CD14-positive monocyte (primary cell): Measurements from ENCODE around the gene CD226. TPM values are rescaled to one million over a fixed set of nuclear protein-coding genes. Genes with fewer than 3 reads are reported as not detected.
A peak's percentile ranks its signal among the peaks of the same experiment; 100 is the strongest.

Experiments used
- DNase-seq, 3 donors: peaks; one replicate each; pipeline ENCODE4 v3.0.0-alpha.2; 2011 to 2022
- H2AFZ ChIP-seq: 2 replicates; pipeline ENCODE4 v1.6.0; 2012; ENCODE audit warnings: mild to moderate bottlenecking, low read depth, low read length, inconsistent platforms; ENCODE audit not compliant: insufficient read depth, poor library complexity, severe bottlenecking
- H3K27ac ChIP-seq, 2 donors: 1 replicate in 1 of 2; 2 replicates in 1 of 2; pipeline ENCODE4 v1.5.1; 2012 to 2013; ENCODE audit warnings: low read length in 2 of 2, control low read depth in 1 of 2, inconsistent platforms in 1 of 2, low read depth in 1 of 2, mild to moderate bottlenecking in 1 of 2
- H3K27me3 ChIP-seq, 2 donors: one replicate each; pipeline versions ENCODE4 v1.6.0 to v1.6.1; 2011 to 2013; ENCODE audit warnings: low read length in 2 of 2; ENCODE audit not compliant: control insufficient read depth in 2 of 2, insufficient read depth in 2 of 2
- H3K36me3 ChIP-seq, 2 donors: replicated peaks in 1 of 2; 1 replicate in 1 of 2; 2 replicates in 1 of 2; pipeline versions ENCODE4 v1.5.1 to v1.6.1; 2012 to 2013; ENCODE audit warnings: low read length in 2 of 2, control low read depth in 1 of 2, inconsistent platforms in 1 of 2, mild to moderate bottlenecking in 1 of 2; ENCODE audit not compliant: insufficient read depth in 2 of 2, control insufficient read depth in 1 of 2
- H3K4me1 ChIP-seq, 2 donors: 1 replicate in 1 of 2; 2 replicates in 1 of 2; pipeline versions ENCODE4 v1.5.1 to v1.6.1; 2012 to 2013; ENCODE audit warnings: low read length in 2 of 2, control low read depth in 1 of 2, inconsistent platforms in 1 of 2, mild to moderate bottlenecking in 1 of 2, moderate library complexity in 1 of 2; ENCODE audit not compliant: insufficient read depth in 2 of 2, control insufficient read depth in 1 of 2
- H3K4me2 ChIP-seq: replicated peaks from 2 replicates; pipeline ENCODE3; 2012; ENCODE audit warnings: low read length, moderate library complexity, mild to moderate bottlenecking; ENCODE audit not compliant: poor library complexity, severe bottlenecking; ENCODE audit errors: extremely low read depth
- H3K4me3 ChIP-seq, 3 experiments: fragments of 200-600 bp in 1 of 3; sonication (generic) in 1 of 3; replicated peaks in 1 of 3; 1 replicate in 2 of 3; 2 replicates in 1 of 3; pipeline ENCODE4 v1.5.1; 2011 to 2013; ENCODE audit warnings: low read length in 3 of 3, mild to moderate bottlenecking in 3 of 3, control low read depth in 2 of 3, low read depth in 2 of 3, inconsistent platforms in 1 of 3, moderate library complexity in 1 of 3
- H3K79me2 ChIP-seq: 2 replicates; pipeline ENCODE4 v1.6.0; 2012; ENCODE audit warnings: mild to moderate bottlenecking, control low read depth, inconsistent platforms, low read length, moderate library complexity; ENCODE audit not compliant: insufficient read depth
- H3K9ac ChIP-seq: 2 replicates; pipeline ENCODE4 v1.6.0; 2017; ENCODE audit warnings: low read length, mild to moderate bottlenecking; ENCODE audit not compliant: insufficient read depth, poor library complexity, severe bottlenecking
- H3K9me3 ChIP-seq, 2 donors: replicated peaks in 1 of 2; 1 replicate in 1 of 2; 2 replicates in 1 of 2; pipeline versions ENCODE4 v1.5.1 to v1.6.1; 2012 to 2013; ENCODE audit warnings: low read length in 2 of 2, control low read depth in 1 of 2; ENCODE audit not compliant: control insufficient read depth in 1 of 2, insufficient read depth in 1 of 2
- H4K20me1 ChIP-seq: 2 replicates; pipeline ENCODE4 v1.6.0; 2012; ENCODE audit warnings: mild to moderate bottlenecking, low read length, control low read depth, moderate library complexity; ENCODE audit not compliant: insufficient read depth
- H3K27ac Mint-ChIP-seq, 7 donors: one replicate each; pipeline ENCODE4 v1.8.0; 2020; ENCODE audit warnings: mild to moderate bottlenecking in 7 of 7, mixed read lengths in 7 of 7, moderate library complexity in 6 of 7, inconsistent platforms in 2 of 7
- H3K27me3 Mint-ChIP-seq, 3 donors: one replicate each; pipeline ENCODE4 v1.8.0; 2021 to 2022; ENCODE audit warnings: low read depth in 3 of 3, mild to moderate bottlenecking in 3 of 3, mixed read lengths in 3 of 3, moderate library complexity in 3 of 3, inconsistent platforms in 1 of 3
- H3K36me3 Mint-ChIP-seq, 2 donors: one replicate each; pipeline ENCODE4 v1.8.0; 2020; ENCODE audit warnings: mixed read lengths in 2 of 2, inconsistent platforms in 1 of 2, mild to moderate bottlenecking in 1 of 2
- H3K4me1 Mint-ChIP-seq: one replicate; pipeline ENCODE4 v1.8.0; 2020; ENCODE audit warnings: mild to moderate bottlenecking, mixed read lengths
- H3K4me3 Mint-ChIP-seq, 2 donors: one replicate each; pipeline ENCODE4 v1.8.0; 2020; ENCODE audit warnings: mild to moderate bottlenecking in 2 of 2, mixed read lengths in 2 of 2, moderate library complexity in 1 of 2
- H3K9me3 Mint-ChIP-seq, 7 donors: one replicate each; pipeline ENCODE4 v1.8.0; 2020 to 2022; ENCODE audit warnings: mixed read lengths in 7 of 7, mild to moderate bottlenecking in 6 of 7, moderate library complexity in 6 of 7, inconsistent platforms in 2 of 7
- CTCF ChIP-seq: fragments of 200-600 bp; IDR thresholded peaks from one replicate; pipeline ENCODE4 v1.8.0; 2022; ENCODE audit warnings: antibody characterized with exemption, mild to moderate bottlenecking
- WGBS: methylation state at CpG from one replicate; pipeline ENCODE4 v1.1.5; 2013; ENCODE audit warnings: missing lambda C conversion rate; ENCODE audit not compliant: insufficient coverage; 5-methylcytosine and 5-hydroxymethylcytosine counted together
- intact Hi-C, 2 donors: fragments of 100-400 bp; cut with micrococcal nuclease; formaldehyde crosslinking; loops; one replicate each; pipeline versions ENCODE4 v1.15.0 to v1.15.1; 2023
- polyA plus RNA-seq, 3 donors: library from polyadenylated mRNA; depleted of rRNA in 1 of 3; unstranded in 2 of 3; stranded (reverse) in 1 of 3; fragments of 300-500 nt in 2 of 3; fragments of >200 nt in 1 of 3; fragmentation: Illumina TruSeq in 2 of 3; gene quantifications; 1 replicate in 2 of 3; 2 replicates in 1 of 3; pipeline ENCODE4 v1.2.3, GENCODE V29; 2012 to 2021

Gene CD226
- polyA plus RNA-seq, 3 donors: 0.53 to 1.1 (median 0.65) TPM

GRCh38 chr18:69898241-69898861 is 49.3 kb downstream of the CD226 start:
- H3K9me3 Mint-ChIP-seq: peaks cover 0 to 4% (median 2%) of the 10 kb centered on the region in 7 donors
- peaks cover 0 to 5% of the 10 kb centered on the region in 2 donors for H3K4me1 ChIP-seq
- H3K79me2 ChIP-seq: no peaks in the 10 kb centered on the region
- H3K4me3 Mint-ChIP-seq: peak overlapping the region in 1 of 2 donors; percentile 2
- H3K9me3 ChIP-seq: no peaks in the 10 kb centered on the region
- H2AFZ ChIP-seq: peak overlapping the region; percentile 26
- intact Hi-C loops: no loop called here
- peaks cover 12% of the 10 kb centered on the region for H3K4me1 Mint-ChIP-seq
- H3K36me3 ChIP-seq: no peaks in the 10 kb centered on the region
- H4K20me1 ChIP-seq: no peaks in the 10 kb centered on the region
- H3K4me2 ChIP-seq: peak overlapping the region; percentile 56
- H3K27me3 ChIP-seq: no peaks in the 10 kb centered on the region
- no peak for DNase-seq
- H3K9ac ChIP-seq: no peak overlapping the region
- no peaks in the 10 kb centered on the region for H3K27me3 Mint-ChIP-seq
- peak overlapping the region in 1 of 7 donors; percentile 55 for H3K27ac Mint-ChIP-seq
- H3K4me3 ChIP-seq: peak overlapping the region in 1 of 3 experiments; percentile 29
- H3K27ac ChIP-seq: no peak overlapping the region
- H3K36me3 Mint-ChIP-seq: no peaks in the 10 kb centered on the region
- 44% methylated on average over 8 of the region's 11 CpGs for WGBS
- no peak for TF ChIP-seq CTCF

- Histone ChIP-seq H3K9ac (peak overlapping the region; percentile 20), H3K27me3 (no peaks in the 10 kb centered on the region), H2AFZ (peak overlapping the region; percentile 26), H3K27ac (no peak overlapping the region), H3K9me3 (no peaks in the 10 kb centered on the region), H4K20me1 (no peaks in the 10 kb centered on the region), H3K4me2 (peak overlapping the region; percentile 56), H3K4me1 (peaks cover 0 to 5% of the 10 kb centered on the region in 2 donors), H3K36me3 (no peaks in the 10 kb centered on the region), H3K4me3 (peak overlapping the region in 2 of 3 experiments; percentile 29), H3K79me2 (no peaks in the 10 kb centered on the region)
- 58% methylated on average over 4 of the region's 7 CpGs for WGBS
- intact Hi-C loops: no loop called here
- no peaks in the 10 kb centered on the region for H3K36me3 Mint-ChIP-seq
- peak in 2 of 3 donors; percentile 5 to 15 for DNase-seq
- peaks cover 12% of the 10 kb centered on the region for H3K4me1 Mint-ChIP-seq
- peaks cover 0 to 4% (median 2%) of the 10 kb centered on the region in 7 donors for H3K9me3 Mint-ChIP-seq
- H3K4me3 Mint-ChIP-seq: peak overlapping the region; percentile 64 to 72
- H3K27me3 Mint-ChIP-seq: no peaks in the 10 kb centered on the region
- TF ChIP-seq CTCF: no peak
- peak overlapping the region in 3 of 7 donors; percentile 13 to 82 (median 57) for H3K27ac Mint-ChIP-seq
Observed at GRCh38 chr18:69897397-69898108, 50.1 kb downstream of the CD226 start.
